ENCODE measurements around the gene TNNI2. TPM values are rescaled to one million over a fixed set of nuclear protein-coding genes. Genes with fewer than 3 reads are reported as not detected.

TNNI2 gene
- total and polyA plus RNA-seq, 2 donors (not counting 3 experiments of a cell fraction or from before 2014, with no cell fraction given): not detected

DNA sequence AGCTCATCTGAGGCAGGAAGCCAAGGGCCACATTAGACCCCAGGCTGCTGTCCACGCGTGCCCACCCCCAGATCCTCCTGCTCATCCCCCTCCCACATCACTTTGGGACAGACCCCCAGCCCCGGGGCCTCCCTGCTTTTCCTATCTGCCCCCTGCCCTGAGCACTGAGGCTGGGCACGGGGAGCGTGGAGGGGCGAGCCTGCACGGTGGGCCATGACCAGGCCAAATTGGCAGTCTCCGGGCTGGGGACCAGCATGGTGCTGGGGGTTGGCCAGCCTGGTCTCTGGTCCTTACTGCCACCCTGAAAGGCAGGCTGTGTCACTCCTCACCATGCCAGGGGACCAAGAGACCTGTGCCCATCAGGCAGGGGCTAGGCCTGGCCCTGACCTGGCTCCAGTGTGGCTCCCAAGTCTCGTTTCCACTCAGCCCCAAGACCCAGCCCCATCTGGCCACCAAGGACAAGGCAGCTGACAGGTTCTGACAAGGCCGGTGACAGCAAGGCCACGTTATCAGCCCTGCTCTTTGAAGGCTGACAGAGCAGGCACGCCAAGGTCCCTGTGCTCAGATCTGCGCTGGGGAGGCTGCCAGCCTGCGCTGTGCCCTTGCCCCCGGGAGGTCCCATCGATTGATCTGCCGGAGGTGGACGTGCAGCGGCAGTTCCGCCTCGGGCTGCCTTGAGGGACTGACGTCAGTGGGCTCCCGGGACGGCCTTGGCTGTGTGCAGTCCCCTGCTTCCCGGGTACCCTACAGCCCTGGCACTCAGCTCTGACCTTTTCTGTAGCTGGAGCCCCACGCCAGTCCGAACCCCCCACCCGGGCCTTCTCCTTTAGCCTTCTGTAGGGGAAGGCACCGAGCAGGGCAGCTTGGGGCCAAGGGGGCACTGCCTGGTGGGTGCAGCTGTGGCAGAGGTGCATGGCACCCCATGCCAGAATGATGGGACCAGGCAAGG lies 3.6 kb downstream of the TNNI2 start:
- TF ChIP-seq GATA2 (IDR thresholded peaks at IDR 0.05; ENCODE audit: insufficient read depth, insufficient read length, low read depth, low read length): no peak
- TF ChIP-seq, protein P1, sequence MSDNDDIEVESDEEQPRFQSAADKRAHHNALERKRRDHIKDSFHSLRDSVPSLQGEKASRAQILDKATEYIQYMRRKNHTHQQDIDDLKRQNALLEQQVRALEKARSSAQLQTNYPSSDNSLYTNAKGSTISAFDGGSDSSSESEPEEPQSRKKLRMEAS (IDR thresholded peaks at IDR 0.05; ENCODE audit: insufficient read depth, insufficient read length): no peak
- TF ChIP-seq EZH2 (IDR thresholded peaks at IDR 0.05; ENCODE audit: borderline replicate concordance, low read depth, low read length, severe bottlenecking): no peak
- TF ChIP-seq FOS (IDR thresholded peaks at IDR 0.05; ENCODE audit: borderline replicate concordance, insufficient read depth, low read length): no peak
- TF ChIP-seq JUN (IDR thresholded peaks at IDR 0.05; ENCODE audit: borderline replicate concordance, insufficient read depth, insufficient read length, low read depth): no peak
- no peak for TF ChIP-seq CTCF (IDR thresholded peaks at IDR 0.05; ENCODE audit: extremely low read depth in 1 of 2, insufficient read depth in 1 of 2, low read depth in 1 of 2, low read length in 2 of 2)
- TF ChIP-seq POLR2A (IDR thresholded peaks at IDR 0.05; ENCODE audit: low read depth, low read length): no peak
- TF ChIP-seq POLR2AphosphoS5 (IDR thresholded peaks at IDR 0.05; ENCODE audit: insufficient read depth, low read depth, low read length): no peak
- no peak for TF ChIP-seq MYC (IDR thresholded peaks at IDR 0.05; ENCODE audit: low read depth, low read length)
- Histone ChIP-seq H2AFZ (ENCODE audit: low read depth, low read length) (no peak overlapping the region), H3K27me3 (ENCODE audit: control insufficient read depth in 2 of 2, insufficient read depth in 2 of 2, low read length in 2 of 2) (no peaks in the 10 kb centered on the region), H3K36me3 (ENCODE audit: control insufficient read depth in 2 of 2, extremely low read depth in 1 of 2, insufficient read depth in 2 of 2, low read length in 2 of 2) (no peaks in the 10 kb centered on the region), H3K4me2 (ENCODE audit: insufficient read depth, low read length) (no peak overlapping the region), H4K20me1 (replicated peaks; ENCODE audit: control insufficient read depth, extremely low read depth, insufficient read depth, low read length) (no peaks in the 10 kb centered on the region), H3K9ac (replicated peaks; ENCODE audit: extremely low read depth, insufficient read depth, low read length) (no peak overlapping the region), H3K4me3 (replicated peaks in 1 of 3; ENCODE audit: insufficient read depth in 1 of 3, low read depth in 1 of 3, low read length in 3 of 3) (no peak overlapping the region), H3K9me1 (replicated peaks; ENCODE audit: control insufficient read depth, extremely low read depth, insufficient read depth, low read length) (no peaks in the 10 kb centered on the region), H3K79me2 (ENCODE audit: control insufficient read depth, insufficient read depth, low read length) (no peaks in the 10 kb centered on the region), H3K4me1 (ENCODE audit: control insufficient read depth, extremely low read depth, insufficient read depth, low read length) (no peaks in the 10 kb centered on the region), H3K27ac (ENCODE audit: insufficient read depth, low read depth, low read length) (no peak overlapping the region), H3K9me3 (replicated peaks; ENCODE audit: control insufficient read depth, insufficient read depth, low read length) (no peaks in the 10 kb centered on the region)
- dilution Hi-C loops (cut with MboI; ENCODE audit: extremely low pct_ligation_motif_present, low sequenced_read_pairs) (no loop called here), intact Hi-C loops (cut with micrococcal nuclease) (no loop called here)
- DNase-seq (ENCODE audit: low read depth, low spot score) (no peak), FAIRE-seq (no peak)
- ChIA-PET POLR2A (no interaction called here), CTCF (interaction anchor here (0.8 to 2.6 kb wide), 7 partner anchors 10 to 314 kb away, joined by 3 to 14 read pairs (median 6); no protein-coding TSS in a partner anchor)
- no TSS peak for BruUV-seq (replicated peaks)
